OCI-LY7 (cell line): ENCODE results near the gene FBXW8. TPM values are rescaled to one million over a fixed set of nuclear protein-coding genes. Genes with fewer than 3 reads are reported as not detected.

ENCODE experiments used
- total RNA-seq, 2 experiments: library from RNA; depleted of rRNA in 1 of 2; stranded (reverse); fragments of >200 nt in 1 of 2; shearing (Covaris generic) in 1 of 2; gene quantifications; 2 replicates each; pipeline ENCODE4 v1.2.3, GENCODE V29; 2014 to 2022

Gene FBXW8
- total RNA-seq, 2 experiments from 2014 or later, result 29.8 to 34.0 TPM

Other genes with a start within 250 kb of the FBXW8 start
- 51.2 and 75.5 TPM in 2 replicates for gene SPRING1, start 172.9 kb upstream of the FBXW8 start, total RNA-seq (2014; rRNA removed; shearing (Covaris generic))
- 65.1 and 70.3 TPM in 2 replicates for gene SPRING1, start 172.9 kb upstream of the FBXW8 start, total RNA-seq (2022)
- gene RNFT2, start 172.6 kb upstream of the FBXW8 start, total RNA-seq (2014; rRNA removed; shearing (Covaris generic)), result 34.3 and 40.2 TPM in 2 replicates
- gene RNFT2, start 172.6 kb upstream of the FBXW8 start, total RNA-seq (2022), result 62.2 and 74.3 TPM in 2 replicates
- gene HRK, start 29.5 kb upstream of the FBXW8 start, total RNA-seq (2014; rRNA removed; shearing (Covaris generic)), result 16.5 and 19.8 TPM in 2 replicates
- gene HRK, start 29.5 kb upstream of the FBXW8 start, total RNA-seq (2022), result 17.8 and 23.7 TPM in 2 replicates
- gene TESC, start 188.5 kb downstream of the FBXW8 start, total RNA-seq (2014; rRNA removed; shearing (Covaris generic)), result 2.7 and 4.1 TPM in 2 replicates
- gene TESC, start 188.5 kb downstream of the FBXW8 start, total RNA-seq (2022), result 4.2 and 8.0 TPM in 2 replicates